Activated CD8-positive, alpha-beta memory T cell treated with anti-CD3 and anti-CD28 coated beads, Interleukin-2, amount 50 U/mL, for 24 hours (primary cell): ENCODE measurements around the gene MAG.
"Not testable (repeated sequence)": the region's sequence is repeated elsewhere in the genome, so short reads cannot be mapped to it uniquely, and the experiment has no call there.

Experiments
- DNase-seq: peaks from one replicate; pipeline ENCODE4 v3.0.0-alpha.2; 2020; ENCODE audit errors: extremely low read depth

The MAG gene

DNA sequence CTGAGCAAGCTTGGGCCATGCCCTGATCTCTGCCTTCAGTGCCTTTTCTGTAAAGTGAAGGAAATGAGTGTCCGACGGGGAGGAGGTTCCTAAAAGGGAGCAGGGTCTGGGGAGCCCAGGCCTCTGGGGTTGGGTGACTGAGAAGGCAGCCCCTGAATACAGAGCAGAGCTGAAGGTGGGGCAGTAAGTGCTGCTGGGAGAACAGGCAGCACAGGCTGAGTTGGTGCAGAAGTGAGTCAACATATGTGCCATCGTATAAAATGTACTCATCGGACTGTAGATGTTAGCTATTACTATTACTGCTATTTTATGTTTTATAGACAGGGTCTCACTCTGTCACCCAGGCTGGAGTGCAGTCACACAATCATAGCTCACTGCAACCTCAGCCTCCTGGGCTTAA is 10.7 kb upstream of the MAG start:
- no peak for DNase-seq

DNA sequence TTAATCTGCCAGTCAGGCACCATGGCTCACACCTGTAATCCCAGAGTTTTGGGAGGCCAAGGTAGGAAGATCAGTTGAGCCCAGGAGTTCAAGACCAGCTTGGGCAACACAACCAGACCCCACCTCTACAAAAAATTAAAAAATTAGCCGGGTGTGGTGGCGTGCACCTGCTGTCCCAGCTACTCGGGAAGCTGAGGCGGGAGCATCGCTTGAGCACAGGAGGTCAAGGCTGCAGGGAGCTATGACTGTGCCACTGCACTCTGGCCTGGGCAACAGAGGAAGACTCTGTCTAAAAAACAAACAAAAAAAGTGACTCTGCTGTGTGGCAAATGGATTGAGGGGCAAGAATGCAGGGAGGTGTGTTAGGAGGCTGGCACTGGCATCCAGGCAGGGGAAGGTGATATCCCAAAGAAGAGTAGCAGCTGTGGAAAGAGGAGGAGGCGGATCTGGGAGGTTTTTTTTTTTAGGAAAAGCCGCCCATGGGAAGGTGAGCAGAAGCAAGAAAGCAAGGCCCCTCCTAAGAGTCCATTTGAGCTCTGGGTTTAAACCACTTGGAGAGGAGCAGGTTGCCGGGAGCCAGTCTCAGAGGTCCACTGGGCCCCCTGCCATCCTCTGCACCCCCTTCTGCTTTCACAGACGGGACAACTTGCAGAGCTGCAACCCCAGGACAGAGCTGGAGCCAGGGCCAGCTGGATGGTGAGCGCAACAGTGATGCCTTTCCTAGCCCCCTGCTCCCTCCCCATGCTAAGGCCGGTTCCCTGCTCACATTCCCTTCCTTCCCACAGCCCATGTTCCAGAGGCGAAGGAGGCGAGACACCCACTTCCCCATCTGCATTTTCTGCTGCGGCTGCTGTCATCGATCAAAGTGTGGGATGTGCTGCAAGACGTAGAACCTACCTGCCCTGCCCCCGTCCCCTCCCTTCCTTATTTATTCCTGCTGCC is 7.5 kb upstream of the MAG start:
- DNase-seq: no peak

DNA sequence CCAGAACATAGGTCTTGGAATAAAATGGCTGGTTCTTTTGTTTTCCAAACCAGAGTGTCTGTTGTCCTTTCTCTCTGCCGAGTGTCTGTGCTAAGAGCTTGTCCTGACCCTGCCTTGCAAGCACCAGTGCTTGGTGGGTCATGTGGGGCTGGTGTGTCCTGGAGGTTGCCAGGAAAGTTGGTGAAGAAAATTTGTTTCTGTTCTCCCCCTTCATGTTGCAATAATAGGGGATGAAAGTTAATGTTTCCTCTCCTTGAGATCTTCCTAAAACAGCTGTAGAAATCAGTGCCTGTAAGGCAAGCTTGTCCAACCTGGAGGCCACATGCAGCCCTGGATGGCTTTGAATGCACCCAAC is 6.9 kb upstream of the MAG start:
- no peak for DNase-seq

DNA sequence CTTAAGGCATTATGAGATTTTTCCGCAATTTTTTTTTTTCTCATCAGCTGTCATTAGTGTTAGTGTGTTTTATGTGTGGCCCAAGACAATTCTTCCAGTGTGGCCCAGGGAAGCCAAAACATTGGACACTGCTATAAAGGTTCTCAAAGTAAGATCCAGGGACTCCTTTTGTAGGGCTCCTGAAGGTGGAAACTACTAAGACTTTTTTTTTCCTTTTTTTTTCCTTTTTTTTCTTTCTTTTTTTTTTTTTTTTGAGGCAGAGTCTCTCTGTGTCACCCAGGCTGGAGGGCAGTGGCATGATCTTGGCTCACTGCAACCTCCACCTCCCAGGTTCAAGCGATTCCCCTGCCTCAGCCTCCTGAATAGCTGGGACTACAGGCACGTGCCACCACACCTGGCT is 6.5 kb upstream of the MAG start:
- not testable (repeated sequence) for DNase-seq

DNA sequence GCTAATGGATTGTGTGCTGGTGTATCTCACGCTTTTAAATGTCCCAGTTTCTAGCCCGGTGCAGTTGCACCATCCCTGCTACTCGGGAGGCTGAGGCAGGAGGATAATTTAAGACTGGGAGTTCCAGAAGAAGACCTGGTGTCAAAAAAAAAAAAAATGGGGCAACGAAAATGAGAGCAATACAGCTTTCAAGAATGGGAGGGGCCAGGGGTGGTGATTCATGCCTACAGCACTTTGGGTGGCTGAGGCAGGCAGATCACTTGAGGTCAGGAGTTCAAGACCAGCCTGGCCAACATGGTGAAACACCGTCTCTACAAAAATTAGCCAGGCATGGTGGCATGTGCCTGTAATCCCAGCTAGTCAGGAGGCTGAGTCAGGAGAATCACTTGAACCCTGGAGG is 5.9 kb upstream of the MAG start:
- not testable (repeated sequence) for DNase-seq

DNA sequence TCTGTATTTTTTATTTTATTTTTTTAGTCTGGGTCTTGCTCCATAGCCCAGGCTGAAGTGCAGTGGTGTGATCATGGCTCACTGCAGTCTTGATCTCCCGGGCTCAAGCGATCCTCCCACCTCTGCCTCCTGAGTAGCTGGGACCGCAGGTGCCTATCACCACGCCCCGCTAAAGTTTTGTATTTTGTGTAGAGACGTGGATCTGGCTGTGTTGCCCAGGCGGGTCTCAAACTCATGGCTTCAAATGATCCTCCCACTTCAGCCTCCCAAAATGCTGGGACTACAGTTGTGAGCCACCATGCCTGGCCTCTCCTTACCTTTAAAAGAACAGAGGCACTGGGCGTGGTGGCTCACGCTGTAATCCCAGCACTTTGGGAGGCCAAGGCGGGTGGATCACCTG is 4.2 kb upstream of the MAG start:
- DNase-seq: no peak

DNA sequence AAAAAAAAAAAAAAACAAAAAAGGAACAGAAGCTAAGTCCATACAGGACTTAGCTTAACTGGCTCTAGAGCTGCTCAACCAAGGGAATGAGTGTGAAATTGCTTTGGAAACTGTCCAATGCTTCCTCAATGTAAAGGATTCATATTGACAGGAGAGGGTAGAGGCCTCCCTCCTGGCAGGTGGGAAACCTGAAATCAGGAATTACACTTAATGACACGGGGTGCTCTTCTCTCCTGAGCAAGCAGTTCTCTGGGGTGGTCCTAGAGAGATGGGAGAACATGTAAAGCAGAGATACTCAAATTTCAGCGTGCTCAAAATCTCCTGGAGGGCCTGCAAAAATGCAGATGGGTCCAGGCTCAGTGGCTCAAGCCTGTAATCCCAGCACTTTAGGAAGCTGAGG is 3.6 kb upstream of the MAG start:
- no peak for DNase-seq

DNA sequence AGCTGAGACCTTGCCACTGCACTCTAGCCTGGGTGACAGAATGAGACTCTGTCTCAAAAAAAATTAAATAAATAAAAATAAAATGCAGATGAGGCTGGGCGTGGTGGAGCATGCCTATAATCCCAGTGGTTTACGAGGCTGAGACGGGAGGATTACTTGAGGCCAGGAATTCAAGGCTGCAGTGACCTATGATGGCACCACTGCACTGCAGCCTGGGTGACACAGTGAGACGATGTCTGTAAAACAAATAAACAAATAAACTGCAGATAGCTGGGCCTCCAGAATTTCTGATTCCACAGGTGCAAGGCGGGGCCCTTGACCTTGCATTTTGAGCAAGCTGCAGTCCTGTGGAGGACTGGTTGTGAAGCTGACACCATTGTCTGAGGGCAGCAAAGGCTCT is 3.1 kb upstream of the MAG start:
- no peak for DNase-seq

DNA sequence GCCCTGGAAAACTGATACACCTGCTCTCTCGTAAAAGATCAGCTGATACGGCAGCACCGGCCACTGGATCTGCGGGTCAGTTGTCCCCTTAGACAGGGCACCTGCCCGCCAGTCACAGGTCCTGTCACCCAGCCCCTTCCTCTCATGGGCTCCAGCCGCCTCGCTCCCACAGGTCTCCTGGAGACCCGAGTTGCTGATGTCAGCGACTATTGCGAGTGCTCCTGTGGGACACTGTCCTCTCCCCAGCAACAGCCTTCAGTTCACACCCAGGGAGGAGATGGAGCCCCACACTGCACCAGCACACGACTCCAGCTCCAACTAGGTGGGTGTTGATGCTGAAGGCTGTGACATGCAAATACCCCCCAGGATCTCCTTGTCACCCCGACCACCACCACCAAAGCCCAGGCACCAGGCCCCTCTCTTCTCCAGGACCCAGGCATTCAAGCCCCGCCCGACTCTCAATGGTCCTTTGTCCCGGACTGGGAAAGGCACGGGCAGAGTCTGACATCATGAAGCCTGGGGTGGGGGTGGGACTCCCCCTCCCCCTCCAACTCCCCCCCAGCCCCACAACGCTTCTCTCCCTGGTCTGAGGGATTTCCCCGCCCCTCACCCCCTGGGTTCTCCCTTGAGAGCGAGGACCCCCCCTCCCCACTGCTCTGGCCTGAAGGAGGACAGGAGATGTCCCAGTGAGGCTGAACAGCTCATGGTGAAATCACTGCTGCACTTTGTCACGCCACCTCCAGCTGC is 1.4 kb upstream of the MAG start:
- no peak for DNase-seq

DNA sequence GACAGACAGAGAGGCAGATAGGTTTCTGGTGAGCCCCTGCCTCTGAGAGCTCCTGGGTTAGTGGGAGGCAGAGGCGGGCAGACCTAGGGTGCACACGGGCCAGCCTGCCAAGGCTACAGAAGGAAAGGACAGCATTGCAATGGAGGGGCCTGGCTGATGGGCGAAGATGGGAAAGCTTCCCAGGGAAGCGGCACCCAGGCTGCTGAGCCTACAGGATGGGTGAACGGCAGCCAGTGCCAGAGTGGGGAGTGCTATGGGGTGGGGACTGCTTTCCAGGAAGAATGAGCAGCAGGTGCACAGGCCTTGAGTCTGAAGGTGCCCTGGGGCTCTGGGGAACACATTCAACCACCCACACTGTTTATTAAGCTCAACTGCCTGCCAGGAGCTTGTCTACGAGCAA is 702 bp upstream of the MAG start:
- DNase-seq: no peak

DNA sequence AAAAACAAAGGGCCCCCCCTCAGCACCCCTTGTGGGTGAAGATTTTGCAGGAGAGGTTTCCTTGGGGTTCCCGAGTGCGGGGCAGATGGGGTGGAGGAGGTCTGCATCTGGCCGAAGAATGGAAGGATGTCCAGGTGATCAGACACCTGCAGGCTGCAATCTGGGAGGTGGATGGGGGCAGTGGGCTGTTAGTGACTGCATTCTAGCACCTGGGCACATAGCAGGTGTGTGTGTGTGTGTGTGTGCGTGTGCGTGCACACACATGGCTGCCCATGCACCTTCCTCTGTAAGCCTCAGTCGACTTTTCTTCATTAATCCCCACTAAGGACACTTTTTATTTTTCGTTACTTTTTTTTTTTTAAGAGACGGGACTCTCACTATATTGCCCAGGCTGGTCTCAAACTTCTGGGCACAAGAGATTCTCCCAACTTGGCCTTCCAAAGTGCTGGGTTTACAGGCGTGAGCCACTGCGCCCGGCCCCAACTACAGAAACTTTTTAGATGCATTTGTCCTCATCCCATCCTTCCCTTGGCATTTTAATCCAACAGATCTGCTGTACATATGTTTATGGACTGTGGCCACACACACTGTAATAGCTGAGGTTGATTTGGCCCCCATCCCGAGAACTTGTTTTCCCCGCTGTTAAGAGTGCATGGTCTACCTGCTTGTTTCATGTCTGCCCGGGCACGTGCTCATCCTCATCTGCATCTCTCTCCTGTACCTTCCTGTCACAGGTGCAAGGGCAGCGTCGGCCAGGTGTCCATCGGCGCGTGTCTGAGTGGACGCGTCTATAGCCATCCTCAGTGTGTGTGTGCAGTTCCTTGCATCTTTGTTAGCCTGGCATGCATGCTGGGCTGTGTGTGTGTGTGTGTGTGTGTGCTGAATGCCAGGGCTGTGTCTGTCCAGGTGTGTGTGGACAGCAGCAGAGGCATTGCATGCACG is 731 bp downstream of the MAG start:
- no peak for DNase-seq

DNA sequence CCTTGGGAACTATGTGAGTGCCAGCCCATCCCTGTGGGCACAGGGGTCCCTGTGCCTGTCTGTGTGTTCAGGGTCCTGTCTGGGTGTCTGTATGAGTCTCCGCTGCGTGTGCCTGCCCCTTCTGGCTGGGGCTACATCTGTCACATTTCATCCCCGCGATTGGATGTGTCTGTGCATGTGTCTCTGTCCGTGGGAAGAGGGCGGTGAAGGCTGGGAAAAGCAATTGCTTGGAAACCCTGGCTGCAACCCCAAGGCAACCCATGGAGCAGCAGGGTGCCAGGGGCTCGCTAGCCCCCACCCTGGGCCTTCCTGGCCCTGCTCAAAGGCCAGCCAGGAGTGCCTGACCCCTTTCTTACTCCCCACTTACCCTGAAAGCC is 1.4 kb downstream of the MAG start:
- no peak for DNase-seq

DNA sequence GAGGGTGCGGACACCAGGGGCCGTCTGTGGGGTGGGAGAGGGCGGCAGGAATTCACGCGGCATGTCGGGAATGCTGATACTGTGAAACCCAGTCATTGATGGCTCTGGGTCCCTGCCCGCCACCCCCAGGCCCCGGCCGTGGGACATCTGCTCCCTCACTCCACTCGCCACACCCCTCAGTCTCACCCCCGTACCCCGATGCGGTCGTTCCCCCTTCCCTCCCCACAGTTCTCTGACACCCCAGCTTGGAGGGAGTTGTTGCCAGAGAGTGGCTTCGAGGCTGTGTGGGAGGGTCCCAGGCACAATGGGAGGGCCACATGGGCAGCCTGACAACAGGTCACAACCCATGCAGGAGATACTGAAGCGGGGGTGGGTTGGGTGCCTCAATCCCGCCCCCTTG is 1.8 kb downstream of the MAG start:
- no peak for DNase-seq

DNA sequence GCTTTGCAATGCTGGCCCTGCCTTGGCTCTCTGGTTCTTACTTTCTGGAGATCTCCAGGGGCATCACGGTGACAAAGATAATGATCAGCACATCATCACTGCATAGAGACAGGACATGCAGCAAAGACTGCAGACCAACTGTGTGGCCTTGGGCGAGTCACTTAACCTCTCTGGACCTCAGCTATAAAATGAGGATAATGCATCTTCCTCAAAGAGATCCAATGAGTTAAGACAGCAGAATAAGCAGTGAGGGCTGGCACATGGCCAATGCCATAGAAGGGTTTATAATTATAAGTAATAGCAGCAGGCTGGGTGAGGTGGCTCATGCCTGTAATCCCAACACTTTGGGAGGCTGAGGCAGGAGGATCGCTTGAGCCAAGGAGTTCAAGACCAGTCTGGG is 2.4 kb downstream of the MAG start:
- DNase-seq: no peak

DNA sequence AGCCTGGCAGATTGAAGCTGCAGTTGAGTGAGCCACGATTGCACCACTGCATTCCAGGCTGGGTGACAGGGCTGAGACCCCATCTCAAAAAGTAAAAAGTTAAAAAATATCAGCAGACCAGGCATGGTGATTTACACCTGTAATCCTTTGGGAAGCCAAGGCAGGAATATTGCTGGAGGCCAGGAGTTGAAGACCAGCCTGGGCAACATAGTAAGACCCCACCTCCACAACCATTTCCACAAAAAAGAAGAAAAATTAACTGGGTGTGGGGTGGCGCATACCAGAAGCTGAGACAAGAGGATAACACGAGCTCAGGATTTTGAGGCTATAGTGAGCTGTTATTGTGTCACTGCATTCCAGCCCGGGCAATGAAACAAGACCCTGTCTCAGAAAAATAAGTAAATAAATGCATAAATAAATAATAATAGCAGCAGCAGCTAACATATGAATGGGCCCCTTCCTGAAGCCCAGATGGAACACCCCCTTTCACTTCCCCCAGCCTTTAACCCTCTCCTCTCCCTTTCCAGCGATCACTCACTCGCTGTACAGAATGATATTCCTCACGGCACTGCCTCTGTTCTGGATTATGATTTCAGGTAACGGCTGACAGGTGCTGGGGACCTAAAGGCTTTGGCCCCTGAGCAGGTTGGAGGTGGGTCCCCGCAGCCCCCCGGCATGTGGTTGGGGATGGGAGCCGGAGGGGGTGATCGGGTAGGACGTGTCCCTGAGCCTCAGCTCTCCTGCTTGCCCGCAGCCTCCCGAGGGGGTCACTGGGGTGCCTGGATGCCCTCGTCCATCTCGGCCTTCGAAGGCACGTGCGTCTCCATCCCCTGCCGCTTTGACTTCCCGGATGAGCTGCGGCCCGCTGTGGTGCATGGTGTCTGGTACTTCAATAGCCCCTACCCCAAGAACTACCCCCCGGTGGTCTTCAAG is 3.2 kb downstream of the MAG start:
- DNase-seq: no peak

DNA sequence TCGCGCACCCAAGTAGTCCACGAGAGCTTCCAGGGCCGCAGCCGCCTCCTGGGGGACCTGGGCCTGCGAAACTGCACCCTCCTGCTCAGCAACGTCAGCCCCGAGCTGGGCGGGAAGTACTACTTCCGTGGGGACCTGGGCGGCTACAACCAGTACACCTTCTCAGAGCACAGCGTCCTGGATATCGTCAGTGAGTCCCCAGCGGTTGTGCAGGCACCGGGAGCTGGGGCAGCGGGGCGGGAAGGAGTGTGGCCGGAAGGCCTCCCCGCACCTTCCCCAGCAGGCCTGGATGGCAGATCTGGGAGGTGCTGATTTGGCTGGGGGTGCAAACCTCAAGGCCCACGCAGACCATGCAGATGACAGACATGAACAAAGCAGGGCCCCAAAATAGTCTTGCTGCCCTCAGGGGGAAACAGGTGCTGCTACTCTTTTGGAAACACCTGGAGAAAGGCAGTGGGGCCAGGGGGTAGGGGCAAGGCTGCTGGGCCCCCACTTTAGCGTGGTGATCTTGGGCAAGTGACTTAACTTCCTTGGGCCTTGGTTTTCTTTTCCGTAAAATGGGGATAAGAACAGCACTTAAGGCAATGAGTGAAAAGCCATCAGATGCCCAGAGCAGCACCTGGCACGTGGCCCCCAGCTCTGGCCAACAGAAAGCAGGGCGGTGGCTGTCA is 4.0 kb downstream of the MAG start:
- no peak for DNase-seq

DNA sequence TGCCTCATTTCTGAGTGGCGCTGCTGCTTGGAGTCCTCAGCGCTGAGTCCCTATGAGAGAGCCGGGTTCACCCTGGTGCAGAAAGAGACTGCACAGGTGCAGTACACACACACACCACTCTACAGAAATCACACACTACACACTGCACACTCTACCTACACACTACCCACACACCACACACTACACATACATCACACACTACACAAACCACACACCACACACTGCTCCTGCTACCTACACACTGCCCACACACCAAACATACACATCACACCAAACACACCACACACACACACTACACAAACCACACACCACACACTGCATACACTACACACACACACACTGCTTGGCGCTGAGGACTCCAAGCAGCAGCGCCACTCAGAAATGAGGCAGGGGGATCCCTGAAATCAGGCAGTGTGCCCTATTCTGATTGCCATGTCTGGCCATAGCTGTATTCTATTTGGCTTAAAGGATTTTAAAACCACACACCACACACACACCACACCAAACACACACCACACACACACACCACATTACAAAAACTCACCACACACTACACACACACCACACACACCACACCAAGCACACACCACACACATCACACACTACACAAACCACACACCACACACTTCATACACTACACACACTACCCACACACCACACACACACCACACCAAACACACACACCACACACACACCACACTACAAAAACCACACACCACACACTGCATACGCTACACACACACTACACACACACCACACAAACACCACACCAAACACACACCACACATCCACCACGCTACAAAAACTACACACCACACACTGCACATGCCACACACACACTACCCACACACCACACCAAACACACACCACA is 4.9 kb downstream of the MAG start:
- no peak for DNase-seq

DNA sequence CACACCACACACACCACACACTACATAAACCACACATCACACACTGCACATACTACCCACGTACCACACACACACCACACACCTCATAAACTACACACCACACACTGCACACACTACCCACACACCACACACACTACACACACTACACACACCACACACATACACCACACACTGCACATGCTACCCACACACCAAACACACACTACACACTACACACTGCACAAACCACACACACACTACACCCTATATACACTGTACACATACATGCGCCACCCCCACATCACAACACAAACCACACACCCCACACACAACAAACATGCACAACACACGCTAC is 5.5 kb downstream of the MAG start:
- no peak for DNase-seq

DNA sequence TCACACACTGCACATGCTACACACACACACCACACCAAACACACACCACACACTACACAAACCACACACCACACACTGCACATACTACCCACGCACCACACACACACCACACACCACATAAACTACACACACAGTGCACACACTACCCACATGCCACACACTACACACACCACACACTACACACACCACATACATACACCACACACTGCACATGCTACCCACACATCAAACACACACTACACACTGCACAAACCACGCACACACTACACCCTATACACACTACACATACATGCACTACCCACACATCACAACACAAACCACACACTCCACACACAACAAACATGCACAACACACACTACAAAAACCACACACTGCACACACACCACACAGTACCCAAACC is 6.0 kb downstream of the MAG start:
- no peak for DNase-seq

DNA sequence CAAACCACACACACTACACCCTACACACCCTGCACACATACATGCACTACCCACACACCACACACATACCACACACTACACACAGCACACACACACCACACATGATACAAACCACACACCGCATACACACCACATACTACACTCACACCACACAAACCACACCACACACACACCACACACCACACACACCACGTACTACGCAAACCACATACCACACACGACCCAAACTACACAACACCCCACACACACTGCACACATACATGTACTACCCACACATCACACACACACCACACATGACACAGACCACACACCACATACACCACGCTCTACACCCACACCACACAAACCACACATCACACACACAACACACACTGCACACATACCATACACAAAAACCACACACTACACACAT is 6.6 kb downstream of the MAG start:
- DNase-seq: no peak
